ENCODE data around the gene ZNF609.

GRCh38 chr15:64596701-64597476 lies 136.5 kb downstream of the ZNF609 start:
- TF ChIP-seq, protein P1, sequence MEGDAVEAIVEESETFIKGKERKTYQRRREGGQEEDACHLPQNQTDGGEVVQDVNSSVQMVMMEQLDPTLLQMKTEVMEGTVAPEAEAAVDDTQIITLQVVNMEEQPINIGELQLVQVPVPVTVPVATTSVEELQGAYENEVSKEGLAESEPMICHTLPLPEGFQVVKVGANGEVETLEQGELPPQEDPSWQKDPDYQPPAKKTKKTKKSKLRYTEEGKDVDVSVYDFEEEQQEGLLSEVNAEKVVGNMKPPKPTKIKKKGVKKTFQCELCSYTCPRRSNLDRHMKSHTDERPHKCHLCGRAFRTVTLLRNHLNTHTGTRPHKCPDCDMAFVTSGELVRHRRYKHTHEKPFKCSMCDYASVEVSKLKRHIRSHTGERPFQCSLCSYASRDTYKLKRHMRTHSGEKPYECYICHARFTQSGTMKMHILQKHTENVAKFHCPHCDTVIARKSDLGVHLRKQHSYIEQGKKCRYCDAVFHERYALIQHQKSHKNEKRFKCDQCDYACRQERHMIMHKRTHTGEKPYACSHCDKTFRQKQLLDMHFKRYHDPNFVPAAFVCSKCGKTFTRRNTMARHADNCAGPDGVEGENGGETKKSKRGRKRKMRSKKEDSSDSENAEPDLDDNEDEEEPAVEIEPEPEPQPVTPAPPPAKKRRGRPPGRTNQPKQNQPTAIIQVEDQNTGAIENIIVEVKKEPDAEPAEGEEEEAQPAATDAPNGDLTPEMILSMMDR (conservative IDR thresholded peaks at IDR 0.05; ENCODE audit: low read depth, low read length) = no peak
- no peak for TF ChIP-seq EZH2phosphoT487 (IDR thresholded peaks at IDR 0.05; ENCODE audit: borderline replicate concordance, low read length)
